GM12878 (cell line): Measurements from ENCODE around the gene TBC1D8. TPM values are rescaled to one million over a fixed set of nuclear protein-coding genes. Genes with fewer than 3 reads are reported as not detected.

ENCODE experiments used
- ATAC-seq: fragments of 200-7000 bp; cut with Tn5 transposase; 3 replicates; pipeline ENCODE4 v1.9.1; 2020; ENCODE audit warnings: mild to moderate bottlenecking, moderate library complexity
- BruUV-seq: library from RNA; stranded (reverse); fragments of 400-500 nt; replicated peaks from 2 replicates; lab custom pipeline; 2021; lab: Mats Ljungman, UMichigan
- CTCF ChIA-PET: fragments of 300-600 bp; sonication (Branson Sonifier 250); formaldehyde crosslinking; extraction: SDS; loops from one replicate; lab custom pipeline; 2021; ENCODE audit warnings: inconsistent platforms; lab: Yijun Ruan, JAX
- POLR2A ChIA-PET: fragments of 350-600 bp; formaldehyde crosslinking; extraction: SDS; loops from one replicate; lab custom pipeline; 2021; ENCODE audit warnings: inconsistent platforms; lab: Charles Lee
- RAD21 ChIA-PET: fragments of 300-600 bp; sonication (Branson Sonifier 250); formaldehyde crosslinking; loops from one replicate; lab custom pipeline; 2023; ENCODE audit warnings: antibody characterized with exemption; ENCODE audit not compliant: unreplicated experiment; lab: Charles Lee
- SMC1A ChIA-PET: fragments of 300-600 bp; sonication (Branson Sonifier 250); formaldehyde crosslinking; loops from one replicate; lab custom pipeline; 2023; ENCODE audit not compliant: unreplicated experiment, uncharacterized antibody; lab: Charles Lee
- DNase-seq: peaks from one replicate; pipeline ENCODE4 v3.0.0-alpha.2; 2011; ENCODE audit warnings: low read depth, low spot score
- FAIRE-seq: peaks from 3 replicates; lab custom pipeline; 2011; peaks lifted over from hg19 to GRCh38; lab: Jason Lieb, UNC
- H2AFZ ChIP-seq: 2 replicates; pipeline ENCODE4 v1.6.0; 2011; ENCODE audit warnings: low read depth, low read length, control low read depth; ENCODE audit not compliant: control insufficient read depth
- H3K27ac ChIP-seq: 2 replicates; pipeline ENCODE4 v1.5.1; 2011; ENCODE audit warnings: control low read depth; ENCODE audit not compliant: control insufficient read depth, insufficient read depth
- H3K27me3 ChIP-seq, 2 experiments: replicated peaks in 1 of 2; 2 replicates each; pipeline versions ENCODE4 v1.6.0 to v1.6.1; 2011; ENCODE audit warnings: low read length in 1 of 2; ENCODE audit not compliant: control insufficient read depth in 2 of 2, insufficient read depth in 2 of 2
- H3K36me3 ChIP-seq, 2 experiments: 2 replicates each; pipeline ENCODE4 v1.5.1; 2011; ENCODE audit warnings: low read length in 1 of 2; ENCODE audit not compliant: control insufficient read depth in 2 of 2, insufficient read depth in 2 of 2
- H3K4me1 ChIP-seq: 2 replicates; pipeline ENCODE4 v1.6.1; 2011; ENCODE audit warnings: mild to moderate bottlenecking, low read length, moderate library complexity, mixed read lengths; ENCODE audit not compliant: control insufficient read depth, insufficient read depth
- H3K4me2 ChIP-seq: 2 replicates; pipeline ENCODE4 v1.6.0; 2011; ENCODE audit warnings: control low read depth; ENCODE audit not compliant: control insufficient read depth, insufficient read depth
- H3K4me3 ChIP-seq: fragments of 200-600 bp; sonication (generic); 2 replicates; pipeline ENCODE4 v1.5.1; 2016
- H3K79me2 ChIP-seq: 2 replicates; pipeline ENCODE4 v1.6.0; 2011; ENCODE audit warnings: low read length; ENCODE audit not compliant: control insufficient read depth, insufficient read depth
- H3K9ac ChIP-seq: 2 replicates; pipeline ENCODE4 v1.8.0; 2011; ENCODE audit warnings: low read length, control low read depth, mixed read lengths; ENCODE audit not compliant: control insufficient read depth, insufficient read depth
- H3K9me3 ChIP-seq: replicated peaks from 3 replicates; pipeline ENCODE4 v1.5.1; 2011; ENCODE audit warnings: mild to moderate bottlenecking, low read length; ENCODE audit not compliant: control insufficient read depth, insufficient read depth
- H4K20me1 ChIP-seq: 2 replicates; pipeline ENCODE4 v1.6.0; 2011; ENCODE audit not compliant: control insufficient read depth, insufficient read depth
- EP300 ChIP-seq, 2 experiments: fragments of 150-350 bp in 1 of 2; IDR thresholded peaks; 2 replicates each; pipeline ENCODE4 v1.6.1; 2011 to 2012; ENCODE audit warnings: low read depth in 2 of 2, low read length in 2 of 2, borderline replicate concordance in 1 of 2, improper control_type of control experiment in 1 of 2, inconsistent platforms in 1 of 2; ENCODE audit not compliant: control insufficient read depth in 1 of 2
- ETV6 ChIP-seq, 2 experiments: fragments of 450-650 bp in 1 of 2; IDR thresholded peaks in 1 of 2; conservative IDR thresholded peaks in 1 of 2; 2 replicates each; pipeline ENCODE4 v1.6.1; 2014; ENCODE audit warnings: antibody characterized with exemption in 1 of 2, borderline replicate concordance in 1 of 2, low read depth in 1 of 2, mild to moderate bottlenecking in 1 of 2, moderate library complexity in 1 of 2
- FOS ChIP-seq: IDR thresholded peaks from 3 replicates; pipeline ENCODE4 v1.6.1; 2011; ENCODE audit warnings: borderline replicate concordance; ENCODE audit not compliant: insufficient read length; ENCODE audit errors: extremely low read depth
- NR2C2 ChIP-seq: IDR thresholded peaks from 2 replicates; pipeline ENCODE4 v1.6.1; 2011; ENCODE audit warnings: borderline replicate concordance, low read depth; ENCODE audit not compliant: control insufficient read depth, insufficient read length
- NRF1 ChIP-seq: conservative IDR thresholded peaks from 2 replicates; pipeline ENCODE4 v1.6.1; 2011; ENCODE audit warnings: mild to moderate bottlenecking, low read depth, low read length, improper control_type of control experiment
- PML ChIP-seq: IDR thresholded peaks from 2 replicates; pipeline ENCODE4 v1.6.1; 2012; ENCODE audit warnings: low read length, inconsistent platforms
- RELA ChIP-seq: fragments of 450-650 bp; IDR thresholded peaks from 2 replicates; pipeline ENCODE4 v1.8.0; 2014; ENCODE audit warnings: borderline replicate concordance; ENCODE audit not compliant: partially characterized antibody
- SIN3A ChIP-seq: IDR thresholded peaks from 2 replicates; pipeline ENCODE4 v1.6.1; 2012; ENCODE audit warnings: low read depth, low read length, improper control_type of control experiment
- SMARCA5 ChIP-seq: fragments of 450-650 bp; IDR thresholded peaks from 2 replicates; pipeline ENCODE4 v1.6.1; 2017; ENCODE audit warnings: mild to moderate bottlenecking
- SPI1 ChIP-seq: IDR thresholded peaks from 2 replicates; pipeline ENCODE4 v1.6.1; 2011; ENCODE audit warnings: low read depth, mild to moderate bottlenecking, low read length, moderate library complexity, borderline replicate concordance; ENCODE audit not compliant: insufficient read depth
- SUZ12 ChIP-seq: fragments of 200-600 bp; sonication (generic); IDR thresholded peaks from one replicate; pipeline ENCODE4 v1.6.1; 2018; ENCODE audit warnings: antibody characterized with exemption, mild to moderate bottlenecking; ENCODE audit not compliant: unreplicated experiment
- TAF1 ChIP-seq: IDR thresholded peaks from 2 replicates; pipeline ENCODE4 v1.6.1; 2011; ENCODE audit warnings: mild to moderate bottlenecking, low read depth, low read length, borderline replicate concordance
- TARDBP ChIP-seq: IDR thresholded peaks from 2 replicates; pipeline ENCODE4 v1.6.1; 2016; ENCODE audit warnings: borderline replicate concordance
- ZNF24 ChIP-seq: fragments of 450-650 bp; IDR thresholded peaks from 2 replicates; pipeline ENCODE4 v1.6.1; 2017; ENCODE audit warnings: antibody characterized with exemption, mild to moderate bottlenecking
- ZNF384 ChIP-seq: IDR thresholded peaks from 2 replicates; pipeline ENCODE4 v1.6.1; 2012; ENCODE audit warnings: low read depth, mild to moderate bottlenecking, low read length, improper control_type of control experiment, borderline replicate concordance
- WGBS: methylation state at CpG from one replicate; pipeline ENCODE4 v1.1.6; 2016; ENCODE audit warnings: low lambda C conversion rate; ENCODE audit not compliant: insufficient replicate concordance, insufficient coverage; ENCODE audit errors: missing lambda C conversion rate; 5-methylcytosine and 5-hydroxymethylcytosine counted together
- in situ Hi-C: fragments of 300-500 bp; cut with MboI; formaldehyde crosslinking; loops from 9 replicates; pipeline ENCODE4 v1.14.3; 2018; ENCODE audit warnings: mixed read lengths
- intact Hi-C: fragments of 100-400 bp; cut with micrococcal nuclease; formaldehyde crosslinking; loops from one replicate; pipeline ENCODE4 v1.14.2; 2022; ENCODE audit not compliant: unreplicated experiment
- polyA plus RNA-seq, 11 experiments: library from polyadenylated mRNA; depleted of rRNA in 4 of 11; unstranded in 6 of 11; stranded (reverse) in 5 of 11; fragments of >200 nt; fragmentation: Nextera tagmentation in 4 of 11; fragmentation: Illumina TruSeq in 1 of 11; extraction: Ambion mirVana in 4 of 11; extraction: Trizol in 1 of 11; gene quantifications; 1 replicate in 1 of 11; 2 replicates in 10 of 11; pipeline versions ENCODE4 v1.2.1 to v1.2.3, GENCODE V29; 2011 to 2016; ENCODE audit warnings: inconsistent platforms in 2 of 11, missing spikeins in 2 of 11, low read depth in 1 of 11
- total RNA-seq, 4 experiments: library from RNA; depleted of rRNA in 3 of 4; stranded (reverse); fragments of >200 nt in 3 of 4; fragmentation: Illumina TruSeq in 1 of 4; extraction: Trizol in 1 of 4; gene quantifications; 2 replicates each; pipeline versions ENCODE4 v1.2.1 to v1.2.3, GENCODE V29; 2013 to 2021
- TF ChIP-seq, protein P1 (sequence below): fragments of 150-350 bp; IDR thresholded peaks from 2 replicates; pipeline ENCODE4 v1.6.1; 2016; ENCODE audit warnings: low read depth, low read length
- TF ChIP-seq, protein P2 (sequence below): IDR thresholded peaks from 2 replicates; pipeline ENCODE4 v1.6.1; 2011; ENCODE audit warnings: low read depth, mild to moderate bottlenecking, low read length, moderate library complexity, borderline replicate concordance; ENCODE audit errors: extremely low read depth

The TBC1D8 gene
- total and polyA plus RNA-seq, 10 of the 15 experiments (the other 5 are each of a cell fraction or from before 2014, with no cell fraction given), result 0.80 to 4.9 (median 4.4) TPM

DNA sequence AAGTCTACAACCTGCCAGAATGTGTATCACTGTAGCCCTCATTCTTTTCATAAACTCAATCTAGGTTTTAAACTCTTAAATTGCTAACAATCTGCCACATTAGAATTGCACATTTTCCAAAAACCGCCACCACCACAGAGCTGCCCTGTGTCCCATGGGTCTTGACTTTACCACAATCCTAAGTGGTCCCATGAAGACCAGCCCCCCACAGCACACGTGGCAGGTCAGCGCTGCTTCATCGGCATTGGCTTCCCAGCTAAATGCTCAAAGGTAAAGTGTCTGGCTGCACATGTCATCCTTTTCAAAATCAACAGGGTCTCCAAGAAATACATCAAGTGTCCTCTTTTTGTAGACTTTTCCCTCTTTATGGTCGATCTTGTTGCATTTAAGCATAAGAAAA is 2.4 kb downstream of the TBC1D8 start:
- no peak for TF ChIP-seq TAF1
- TF ChIP-seq NRF1, result no peak
- TF ChIP-seq FOS, result no peak
- TF ChIP-seq, protein P1, sequence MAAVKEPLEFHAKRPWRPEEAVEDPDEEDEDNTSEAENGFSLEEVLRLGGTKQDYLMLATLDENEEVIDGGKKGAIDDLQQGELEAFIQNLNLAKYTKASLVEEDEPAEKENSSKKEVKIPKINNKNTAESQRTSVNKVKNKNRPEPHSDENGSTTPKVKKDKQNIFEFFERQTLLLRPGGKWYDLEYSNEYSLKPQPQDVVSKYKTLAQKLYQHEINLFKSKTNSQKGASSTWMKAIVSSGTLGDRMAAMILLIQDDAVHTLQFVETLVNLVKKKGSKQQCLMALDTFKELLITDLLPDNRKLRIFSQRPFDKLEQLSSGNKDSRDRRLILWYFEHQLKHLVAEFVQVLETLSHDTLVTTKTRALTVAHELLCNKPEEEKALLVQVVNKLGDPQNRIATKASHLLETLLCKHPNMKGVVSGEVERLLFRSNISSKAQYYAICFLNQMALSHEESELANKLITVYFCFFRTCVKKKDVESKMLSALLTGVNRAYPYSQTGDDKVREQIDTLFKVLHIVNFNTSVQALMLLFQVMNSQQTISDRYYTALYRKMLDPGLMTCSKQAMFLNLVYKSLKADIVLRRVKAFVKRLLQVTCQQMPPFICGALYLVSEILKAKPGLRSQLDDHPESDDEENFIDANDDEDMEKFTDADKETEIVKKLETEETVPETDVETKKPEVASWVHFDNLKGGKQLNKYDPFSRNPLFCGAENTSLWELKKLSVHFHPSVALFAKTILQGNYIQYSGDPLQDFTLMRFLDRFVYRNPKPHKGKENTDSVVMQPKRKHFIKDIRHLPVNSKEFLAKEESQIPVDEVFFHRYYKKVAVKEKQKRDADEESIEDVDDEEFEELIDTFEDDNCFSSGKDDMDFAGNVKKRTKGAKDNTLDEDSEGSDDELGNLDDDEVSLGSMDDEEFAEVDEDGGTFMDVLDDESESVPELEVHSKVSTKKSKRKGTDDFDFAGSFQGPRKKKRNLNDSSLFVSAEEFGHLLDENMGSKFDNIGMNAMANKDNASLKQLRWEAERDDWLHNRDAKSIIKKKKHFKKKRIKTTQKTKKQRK, result no peak
- TF ChIP-seq ZNF24, result no peak
- no peak for TF ChIP-seq TARDBP
- no peak for TF ChIP-seq RELA
- no peak for TF ChIP-seq SIN3A
- TF ChIP-seq PML, result no peak
- TF ChIP-seq SMARCA5, result no peak
- TF ChIP-seq ETV6 (conservative IDR thresholded peaks at IDR 0.05 in 1 of 2, IDR thresholded peaks at IDR 0.05 in 1 of 2; ENCODE audit: borderline replicate concordance in 1 of 2, low read depth in 1 of 2), result no peak
- no peak for TF ChIP-seq SPI1
- no peak for TF ChIP-seq SUZ12
- TF ChIP-seq, protein P2, sequence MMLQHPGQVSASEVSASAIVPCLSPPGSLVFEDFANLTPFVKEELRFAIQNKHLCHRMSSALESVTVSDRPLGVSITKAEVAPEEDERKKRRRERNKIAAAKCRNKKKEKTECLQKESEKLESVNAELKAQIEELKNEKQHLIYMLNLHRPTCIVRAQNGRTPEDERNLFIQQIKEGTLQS, result no peak
- no peak for TF ChIP-seq NR2C2
- TF ChIP-seq EP300 (IDR thresholded peaks at IDR 0.05; ENCODE audit: borderline replicate concordance in 1 of 2, control insufficient read depth in 1 of 2, low read depth in 2 of 2, low read length in 2 of 2), result no peak
- no peak for TF ChIP-seq ZNF384

More for the DNA sequence above, 2.4 kb downstream of the TBC1D8 start:
- Histone ChIP-seq H2AFZ (no peak overlapping the region), H3K9ac (no peak overlapping the region), H3K36me3 (no peaks in the 10 kb centered on the region), H3K4me3 (no peak overlapping the region), H3K27ac (no peak overlapping the region), H3K9me3 (no peaks in the 10 kb centered on the region), H4K20me1 (no peaks in the 10 kb centered on the region), H3K4me2 (peak overlapping the region; percentile 14; the same call in 1 of the 2 replicates), H3K4me1 (peaks cover 10% of the 10 kb centered on the region), H3K27me3 (peaks cover 0 to 3% of the 10 kb centered on the region in 2 experiments; a peak in 2 of 4 replicates), H3K79me2 (peaks cover 2% of the 10 kb centered on the region; the same call in 1 of the 2 replicates)
- BruUV-seq, result TSS peak; percentile 43
- in situ Hi-C loops (no loop called here), intact Hi-C loops (no loop called here)
- ChIA-PET RAD21 (no interaction called here), POLR2A (no interaction called here), SMC1A (interaction anchor here (1.3 to 6.5 kb wide), 2 partner anchors 84 to 112 kb away, joined by 3 to 29 read pairs; no protein-coding TSS in a partner anchor), CTCF (interaction anchor here (1.6 kb wide), 1 partner anchor 112 kb away, joined by 6 read pairs; no protein-coding TSS in a partner anchor)
- DNase-seq (no peak), ATAC-seq (no peak), FAIRE-seq (no peak)
- WGBS, result 76% methylated on average over 5 of the region's 5 CpGs
